ENCODE measurements around the gene XNDC1N. TPM values are rescaled to one million over a fixed set of nuclear protein-coding genes. Genes with fewer than 3 reads are reported as not detected.
"Not testable (repeated sequence)": the region's sequence is repeated elsewhere in the genome, so short reads cannot be mapped to it uniquely, and the experiment has no call there.

XNDC1N gene
- polyA plus RNA-seq, 1 of the 3 experiments (the other 2 are of a cell fraction), result 3.4 TPM

- no peak for TF ChIP-seq SMC3 (IDR thresholded peaks at IDR 0.05; ENCODE audit: low read depth, low read length)
- no peak for TF ChIP-seq PBX3 (IDR thresholded peaks at IDR 0.05)
Observed at GRCh38 chr11:71914617-71915189, 13.7 kb downstream of the XNDC1N start (continued).

DNA sequence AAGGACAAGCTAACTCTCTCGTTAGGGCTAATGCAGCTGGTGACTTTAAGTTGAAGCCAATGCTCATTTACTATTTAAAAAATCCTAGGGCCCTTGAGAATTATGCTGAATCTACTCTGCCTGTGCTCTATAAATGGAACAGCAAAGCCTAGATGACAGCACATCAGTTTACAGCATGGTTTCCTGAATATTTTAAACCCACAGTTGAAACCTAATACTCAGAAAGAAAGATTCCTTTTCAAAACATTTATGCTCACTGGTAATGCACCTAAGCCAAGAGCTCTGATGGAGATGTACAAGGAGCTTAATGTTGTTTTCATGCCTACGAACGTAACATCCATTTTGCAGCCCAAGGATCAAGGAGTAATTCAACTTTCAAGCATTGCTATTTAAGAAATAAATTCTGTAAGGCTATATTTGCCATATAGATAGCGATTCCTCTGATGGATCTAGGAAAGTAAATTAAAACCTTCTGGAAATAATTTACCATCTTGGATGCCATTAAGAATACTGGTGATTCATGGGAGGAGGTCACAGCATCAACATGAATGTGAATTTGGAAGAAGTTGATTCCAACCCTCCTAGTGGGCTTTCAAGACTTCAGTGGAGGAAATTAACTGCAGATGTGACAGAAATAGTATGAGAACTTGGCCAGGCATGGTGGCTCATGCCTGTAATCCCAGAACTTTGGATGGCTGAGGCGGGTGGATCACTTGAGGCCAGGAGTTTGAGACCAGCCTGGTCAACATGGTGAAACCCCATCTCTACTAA lies 14.5 kb downstream of the XNDC1N start:
- 0 out of 2 replicates have a peak, but pooled peaks have one; percentile 16 for TF ChIP-seq MEF2A (IDR thresholded peaks at IDR 0.05; ENCODE audit: borderline replicate concordance, low read depth)
- peak; percentile 76; the same call in 1 of the 2 replicates for TF ChIP-seq TCF12 (IDR thresholded peaks at IDR 0.05)
- peak; percentile 21; the same call in 1 of the 2 replicates for TF ChIP-seq POLR2AphosphoS5 (IDR thresholded peaks at IDR 0.05; ENCODE audit: low read depth, low read length)
- TF ChIP-seq NFIC (IDR thresholded peaks at IDR 0.05; ENCODE audit: borderline replicate concordance), result peak; percentile 3; the same call in 1 of the 2 replicates
- TF ChIP-seq MAX (IDR thresholded peaks at IDR 0.05; ENCODE audit: low read depth), result no peak
- TF ChIP-seq PBX3 (IDR thresholded peaks at IDR 0.05), result peak; percentile 64; the same call in 1 of the 2 replicates
- no peak for TF ChIP-seq REST (IDR thresholded peaks at IDR 0.05; ENCODE audit: low read depth, low read length)
- Histone ChIP-seq H3K9ac (no peak overlapping the region), H3F3A (replicated peaks; ENCODE audit: insufficient read depth) (peaks cover 14% of the 10 kb centered on the region), H3K79me2 (ENCODE audit: insufficient read depth) (no peaks in the 10 kb centered on the region), H3K27ac (ENCODE audit: low read depth in 2 of 2, low read length in 1 of 2) (peak overlapping the region; percentile 31 to 79; a peak in 3 of 4 replicates), H3K9me2 (no peaks in the 10 kb centered on the region), H3K4me3 (ENCODE audit: low read depth in 2 of 2, low read length in 1 of 2) (no peak overlapping the region), H4K20me1 (ENCODE audit: insufficient read depth) (peaks cover 4% of the 10 kb centered on the region; the same call in 1 of the 2 replicates), H3K4me1 (ENCODE audit: control insufficient read depth in 1 of 2, insufficient read depth in 2 of 2, low read depth in 1 of 2, low read length in 1 of 2) (no peaks in the 10 kb centered on the region; a peak in 1 of 4 replicates), H3K27me3 (ENCODE audit: insufficient read depth) (no peaks in the 10 kb centered on the region), H3K4me2 (peak overlapping the region; percentile 6; the same call in 1 of the 2 replicates), H3K36me3 (replicated peaks in 1 of 2; ENCODE audit: control insufficient read depth in 1 of 2, insufficient read depth in 2 of 2, low read length in 1 of 2) (peaks cover 6 to 7% of the 10 kb centered on the region in 2 experiments), H2AFZ (ENCODE audit: low read depth) (no peak overlapping the region), H3K9me3 (no peaks in the 10 kb centered on the region)
- no peak for DNase-seq
- POLR2A ChIA-PET, result no interaction called here
- CTCF ChIA-PET, result no interaction called here
- 57% methylated on average over 5 of the region's 5 CpGs for WGBS (ENCODE audit: low lambda C conversion rate)

DNA sequence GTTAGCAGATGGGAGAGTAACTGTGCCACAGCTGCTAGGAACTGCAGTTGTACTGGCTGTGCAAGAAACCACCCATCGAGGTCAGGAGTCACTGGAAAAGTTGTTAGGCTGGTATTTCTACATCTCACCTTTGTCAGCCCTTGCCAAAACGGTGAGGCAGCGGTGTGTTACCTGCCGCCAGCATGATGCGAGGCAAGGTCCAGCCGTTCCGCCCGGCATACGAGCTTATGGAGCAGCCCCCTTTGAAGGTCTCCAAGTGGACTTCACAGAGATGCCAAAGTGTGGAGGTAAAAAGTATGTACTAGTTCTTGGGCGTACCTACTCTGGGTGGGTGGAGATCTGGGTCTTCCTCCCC lies 16.4 kb downstream of the XNDC1N start:
- H3K4me3 ChIP-seq (ENCODE audit: low read depth in 2 of 2, low read length in 1 of 2); H3K79me2 ChIP-seq (ENCODE audit: insufficient read depth); H3K9me3 ChIP-seq; POLR2A ChIA-PET; H3K4me1 ChIP-seq (ENCODE audit: control insufficient read depth in 1 of 2, insufficient read depth in 2 of 2, low read depth in 1 of 2, low read length in 1 of 2); H3K9me2 ChIP-seq; DNase-seq; H3K27me3 ChIP-seq (ENCODE audit: insufficient read depth); H2AFZ ChIP-seq (ENCODE audit: low read depth); H4K20me1 ChIP-seq (ENCODE audit: insufficient read depth); CTCF ChIA-PET; H3K36me3 ChIP-seq (replicated peaks in 1 of 2; ENCODE audit: control insufficient read depth in 1 of 2, insufficient read depth in 2 of 2, low read length in 1 of 2); H3K27ac ChIP-seq (ENCODE audit: low read depth in 2 of 2, low read length in 1 of 2); H3K9ac ChIP-seq; H3K4me2 ChIP-seq: not testable (repeated sequence)
- WGBS (ENCODE audit: low lambda C conversion rate), result 91% methylated on average over 10 of the region's 10 CpGs
- H3F3A ChIP-seq (replicated peaks; ENCODE audit: insufficient read depth), result peaks cover 14% of the 10 kb centered on the region
